HepG2 (cell line): Measurements from ENCODE around the gene PSMD5. TPM values are rescaled to one million over a fixed set of nuclear protein-coding genes. Genes with fewer than 3 reads are reported as not detected.

Experiments used
- ATAC-seq: fragments of 200-7000 bp; cut with Tn5 transposase; 3 replicates; pipeline ENCODE4 v1.9.1; 2020; ENCODE audit warnings: mild to moderate bottlenecking, moderate library complexity
- BruUV-seq: library from RNA; stranded (reverse); fragments of 400-500 nt; replicated peaks from 2 replicates; lab custom pipeline; 2021; lab: Mats Ljungman, UMichigan
- CTCF ChIA-PET: fragments of 300-600 bp; formaldehyde crosslinking; extraction: SDS; loops from one replicate; lab custom pipeline; 2021; ENCODE audit warnings: low total read pairs, inconsistent platforms, low intra/inter-chr PET ratio; lab: Yijun Ruan, JAX
- POLR2A ChIA-PET: fragments of 350-600 bp; sonication (Branson Sonifier 250); formaldehyde crosslinking; loops from one replicate; lab custom pipeline; 2020; ENCODE audit warnings: antibody characterized with exemption, inconsistent platforms; lab: Yijun Ruan, JAX
- DNase-seq: peaks from one replicate; pipeline ENCODE4 v3.0.0-alpha.2; 2015; ENCODE audit warnings: low spot score
- FAIRE-seq: peaks from 3 replicates; lab custom pipeline; 2011; peaks lifted over from hg19 to GRCh38; lab: Jason Lieb, UNC
- H2AFZ ChIP-seq: one replicate; pipeline ENCODE4 v1.6.1; 2011; ENCODE audit warnings: low read length, inconsistent platforms
- H3K27ac ChIP-seq: fragments of 300-600 bp; 3 replicates; pipeline ENCODE4 v1.8.0; 2011; ENCODE audit warnings: mixed run types, mild to moderate bottlenecking, mixed read lengths, low read length, inconsistent platforms; ENCODE audit not compliant: insufficient read depth; ENCODE audit errors: extremely low read length
- H3K27me3 ChIP-seq, 2 experiments: fragments of 200-600 bp in 1 of 2; 2 replicates in 1 of 2; 3 replicates in 1 of 2; pipeline versions ENCODE4 v1.6.0 to v1.8.0; 2011; ENCODE audit warnings: low read length in 2 of 2, mild to moderate bottlenecking in 2 of 2, moderate library complexity in 2 of 2, inconsistent platforms in 1 of 2; ENCODE audit not compliant: insufficient read depth in 2 of 2, control insufficient read depth in 1 of 2
- H3K36me3 ChIP-seq, 2 experiments: fragments of 200-600 bp in 1 of 2; replicated peaks in 1 of 2; 2 replicates in 1 of 2; 3 replicates in 1 of 2; pipeline versions ENCODE4 v1.5.1 to v1.8.0; 2011; ENCODE audit warnings: low read length in 2 of 2, inconsistent platforms in 1 of 2; ENCODE audit not compliant: insufficient read depth in 2 of 2, control insufficient read depth in 1 of 2
- H3K4me1 ChIP-seq: 2 replicates; pipeline ENCODE4 v1.5.1; 2012; ENCODE audit warnings: low read length, inconsistent platforms; ENCODE audit not compliant: insufficient read depth
- H3K4me2 ChIP-seq: 2 replicates; pipeline ENCODE4 v1.6.0; 2011; ENCODE audit warnings: low read depth, low read length, inconsistent platforms
- H3K4me3 ChIP-seq, 3 experiments: fragments of 200-600 bp in 1 of 3; sonication (generic), shearing (Covaris generic) in 1 of 3; replicated peaks in 1 of 3; 2 replicates each; pipeline ENCODE4 v1.5.1; 2011 to 2016; ENCODE audit warnings: low read length in 3 of 3, inconsistent platforms in 2 of 3, low read depth in 2 of 3, mild to moderate bottlenecking in 2 of 3, control low read depth in 1 of 3, mixed read lengths in 1 of 3; ENCODE audit not compliant: insufficient read depth in 1 of 3
- H3K79me2 ChIP-seq: one replicate; pipeline ENCODE4 v1.6.1; 2011; ENCODE audit warnings: low read length, inconsistent platforms; ENCODE audit not compliant: insufficient read depth
- H3K9ac ChIP-seq: 2 replicates; pipeline ENCODE4 v1.6.0; 2011; ENCODE audit warnings: mild to moderate bottlenecking, low read depth, low read length, inconsistent platforms; ENCODE audit not compliant: insufficient read depth
- H3K9me3 ChIP-seq: 2 replicates; pipeline ENCODE4 v1.5.1; 2012; ENCODE audit warnings: mild to moderate bottlenecking, low read length
- H4K20me1 ChIP-seq: 2 replicates; pipeline ENCODE4 v1.6.0; 2011; ENCODE audit warnings: inconsistent platforms, mild to moderate bottlenecking, low read length, moderate library complexity; ENCODE audit not compliant: insufficient read depth
- ATM ChIP-seq: fragments of 450-650 bp; IDR thresholded peaks from 2 replicates; pipeline ENCODE4 v1.7.1; 2017; ENCODE audit warnings: mild to moderate bottlenecking, borderline replicate concordance
- MAFK ChIP-seq, 2 experiments: IDR thresholded peaks in 1 of 2; conservative IDR thresholded peaks in 1 of 2; 2 replicates each; pipeline ENCODE4 v1.6.1; 2011; ENCODE audit warnings: improper control_type of control experiment in 2 of 2, low read length in 2 of 2
- MTERF4 ChIP-seq: sonication (generic); formaldehyde crosslinking; IDR thresholded peaks from 2 replicates; pipeline ENCODE4 v1.8.0; 2023; ENCODE audit warnings: mild to moderate bottlenecking, missing genetic modification reagents
- NR2F6 ChIP-seq, 2 experiments: IDR thresholded peaks; 2 replicates each; pipeline ENCODE4 v1.6.1; 2016; ENCODE audit warnings: antibody characterized with exemption in 1 of 2, mild to moderate bottlenecking in 1 of 2
- PITX1 ChIP-seq: sonication (generic); formaldehyde crosslinking; IDR thresholded peaks from 2 replicates; pipeline ENCODE4 v1.5.1; 2020; ENCODE audit warnings: mild to moderate bottlenecking, missing genetic modification reagents
- SKI ChIP-seq: fragments of 450-650 bp; IDR thresholded peaks from one replicate; pipeline ENCODE4 v1.6.1; 2018; ENCODE audit warnings: mild to moderate bottlenecking; ENCODE audit not compliant: partially characterized antibody
- SP4 ChIP-seq: sonication (generic); formaldehyde crosslinking; IDR thresholded peaks from 2 replicates; pipeline ENCODE4 v1.8.1; 2023; ENCODE audit warnings: mild to moderate bottlenecking, missing genetic modification reagents
- ZFP36L1 ChIP-seq: sonication (generic); formaldehyde crosslinking; IDR thresholded peaks from 2 replicates; pipeline ENCODE4 v1.8.0; 2022; ENCODE audit warnings: mild to moderate bottlenecking, missing genetic modification reagents, moderate library complexity
- ZNF3 ChIP-seq: IDR thresholded peaks from 2 replicates; pipeline ENCODE4 v1.7.0; 2017; ENCODE audit warnings: inconsistent platforms
- ZSCAN25 ChIP-seq: sonication (generic); formaldehyde crosslinking; IDR thresholded peaks from 2 replicates; pipeline ENCODE4 v1.8.0; 2022; ENCODE audit warnings: mild to moderate bottlenecking, missing genetic modification reagents
- WGBS: methylation state at CpG from one replicate; pipeline ENCODE4 v1.1.6; 2017; ENCODE audit warnings: low lambda C conversion rate; 5-methylcytosine and 5-hydroxymethylcytosine counted together
- in situ Hi-C: cut with HindIII; loops from 2 replicates; pipeline ENCODE4 v1.10.0; 2017; ENCODE audit warnings: low pct_unique_long_range_greater_than_20kb; ENCODE audit not compliant: extremely low pct_ligation_motif_present
- intact Hi-C: fragments of 100-400 bp; cut with micrococcal nuclease; formaldehyde crosslinking; loops from one replicate; pipeline ENCODE4 v1.10.0; 2022; ENCODE audit not compliant: unreplicated experiment
- polyA plus RNA-seq, 8 experiments: library from polyadenylated mRNA; depleted of rRNA in 3 of 8; stranded (reverse) in 7 of 8; unstranded in 1 of 8; fragments of >200 nt; fragmentation: Illumina TruSeq in 4 of 8; extraction: Trizol in 4 of 8; gene quantifications; 2 replicates each; pipeline versions ENCODE4 v1.2.1 to v1.2.3, GENCODE V29; 2011 to 2016; ENCODE audit warnings: low read depth in 4 of 8, missing spikeins in 1 of 8, mixed read lengths in 1 of 8; ENCODE audit not compliant: insufficient read depth in 1 of 8
- total RNA-seq, 5 experiments: library from RNA; depleted of rRNA; stranded (reverse); fragments of >200 nt; fragmentation: Illumina TruSeq; extraction: Trizol; gene quantifications; 2 replicates each; pipeline ENCODE4 v1.2.3, GENCODE V29; 2016; ENCODE audit warnings: low read depth in 1 of 5
- TF ChIP-seq, protein P1 (sequence below): sonication (generic); formaldehyde crosslinking; conservative IDR thresholded peaks from 2 replicates; pipeline ENCODE4 v1.8.0; 2022; ENCODE audit warnings: mild to moderate bottlenecking, moderate library complexity, missing genetic modification reagents

PSMD5 gene
- total and polyA plus RNA-seq, 2 of the 13 experiments (the other 11 are each of a cell fraction or from before 2014, with no cell fraction given) = 12.7 to 18.1 TPM

DNA sequence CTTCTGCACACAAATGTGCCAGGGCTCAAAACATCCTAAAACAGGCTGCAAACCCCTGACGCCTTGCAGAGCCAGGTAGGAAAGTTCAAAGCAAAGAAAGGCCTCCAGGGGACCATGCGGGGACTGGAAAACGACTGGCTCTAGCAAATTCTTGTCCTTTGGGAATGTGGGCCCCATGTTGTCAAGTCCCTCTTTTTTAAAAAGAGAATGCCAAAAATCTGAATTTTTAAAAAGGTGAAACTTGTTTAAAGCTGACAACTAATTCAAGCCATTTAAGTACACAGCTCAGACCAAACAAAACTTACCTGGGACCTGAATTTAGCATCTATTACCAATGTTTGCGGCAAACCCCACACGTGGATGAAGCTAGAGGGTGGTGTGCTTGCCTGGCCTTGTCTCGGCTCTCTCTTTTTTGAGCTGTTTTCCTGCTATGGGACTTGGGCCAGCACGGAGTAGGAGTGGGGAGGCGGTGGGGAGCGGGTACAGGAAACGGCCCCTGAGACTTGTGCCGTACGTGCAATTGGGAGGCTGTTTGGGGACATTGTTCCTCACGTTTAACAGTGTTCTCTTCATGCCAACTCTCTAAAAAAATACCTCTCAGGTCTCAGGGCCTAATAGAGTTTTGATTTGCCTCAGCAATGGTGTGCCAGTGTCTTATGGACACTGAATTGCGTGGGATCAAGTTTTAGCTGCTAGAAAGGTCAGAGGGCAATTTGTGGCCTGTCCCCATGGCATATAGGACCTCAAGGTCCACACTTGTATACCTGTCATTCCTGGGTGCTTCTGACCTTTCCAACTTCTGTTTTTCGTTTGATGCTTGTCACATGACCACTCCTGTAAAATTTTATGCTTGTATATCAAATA is 49.4 kb upstream of the PSMD5 start:
- Histone ChIP-seq H3K79me2 (no peaks in the 10 kb centered on the region), H3K9ac (no peak overlapping the region), H4K20me1 (no peaks in the 10 kb centered on the region), H3K4me1 (peaks cover 46% of the 10 kb centered on the region), H2AFZ (no peak overlapping the region), H3K9me3 (no peaks in the 10 kb centered on the region), H3K27ac (no peak overlapping the region), H3K4me2 (peak overlapping the region; percentile 18; the same call in 1 of the 2 replicates), H3K27me3 (peaks cover 3 to 14% of the 10 kb centered on the region in 2 experiments; a peak in 2 of 5 replicates), H3K4me3 (no peak overlapping the region), H3K36me3 (no peaks in the 10 kb centered on the region)
- DNase-seq (no peak), ATAC-seq (peak; percentile 12; the same call in 1 of the 3 replicates), FAIRE-seq (no peak)
- in situ Hi-C loops = no loop called here
- intact Hi-C loops = loop anchor here (5.0 kb wide), 1 partner anchor 35 kb away; the partner anchor contains the start of gene TRAF1
- 31% methylated on average over 15 of the region's 15 CpGs for WGBS
- TF ChIP-seq NR2F6 (IDR thresholded peaks at IDR 0.05) (0 out of 2 replicates have a peak, but pooled peaks have one; percentile 13), NR2F6 (CRISPR knock-in tag; IDR thresholded peaks at IDR 0.05) (no peak), SP4 (CRISPR knock-in tag) (no peak), ZSCAN25 (CRISPR knock-in tag) (no peak), ATM (no peak)
- POLR2A ChIA-PET = interaction anchor here (0.6 to 1.2 kb wide), 2 partner anchors 37 to 1288 kb away, joined by 3 to 5 read pairs; no protein-coding TSS in a partner anchor
- no TSS peak for BruUV-seq
- CTCF ChIA-PET = no interaction called here

DNA sequence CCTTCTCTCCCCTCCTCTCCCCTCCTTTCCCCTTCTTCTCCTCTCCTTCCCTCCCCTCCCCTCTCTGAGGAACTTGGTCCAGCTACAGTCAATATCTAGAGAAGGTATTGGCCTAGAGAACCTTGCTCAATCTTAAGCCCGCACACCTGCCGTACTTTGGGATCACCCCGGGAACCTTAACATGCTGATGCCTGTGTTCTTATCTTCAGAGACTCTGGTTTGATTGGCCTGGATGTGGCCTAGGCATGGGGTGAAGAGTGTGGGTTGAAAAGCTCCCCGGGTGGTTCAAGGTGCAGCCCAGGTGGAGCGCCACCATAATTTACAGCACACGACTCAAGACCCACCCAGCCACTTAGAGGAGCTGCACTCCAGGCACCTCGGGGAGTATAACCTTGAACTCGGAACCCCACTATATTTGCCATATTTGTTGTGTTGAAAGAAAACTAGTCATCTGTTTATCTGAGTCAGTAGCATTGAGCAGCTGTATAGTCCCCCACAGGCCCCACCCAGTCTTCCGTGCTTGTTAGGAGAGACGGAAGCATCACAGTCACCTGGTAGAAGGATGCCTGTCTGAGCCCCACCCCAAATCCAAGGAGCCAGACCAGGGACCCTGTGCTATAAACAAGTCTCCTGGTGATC is 48.6 kb upstream of the PSMD5 start:
- DNase-seq (no peak), FAIRE-seq (no peak), ATAC-seq (peak; percentile 48)
- H3K4me2 ChIP-seq = no peak overlapping the region; the same call in 1 of the 2 replicates
- no peaks in the 10 kb centered on the region for H3K79me2 ChIP-seq
- peaks cover 42% of the 10 kb centered on the region for H3K4me1 ChIP-seq
- no peak overlapping the region for H3K27ac ChIP-seq
- in situ Hi-C loops = no loop called here
- CTCF ChIA-PET = no interaction called here
- H3K4me3 ChIP-seq = no peak overlapping the region
- no peaks in the 10 kb centered on the region for H4K20me1 ChIP-seq
- H3K36me3 ChIP-seq = no peaks in the 10 kb centered on the region
- BruUV-seq = no TSS peak
- H3K9ac ChIP-seq = no peak overlapping the region
- H3K27me3 ChIP-seq = peaks cover 3 to 14% of the 10 kb centered on the region in 2 experiments; a peak in 2 of 5 replicates
- no peak overlapping the region for H2AFZ ChIP-seq
- 10% methylated on average over 10 of the region's 10 CpGs for WGBS
- POLR2A ChIA-PET = interaction anchor here (0.6 to 1.2 kb wide), 2 partner anchors 38 to 1289 kb away, joined by 3 to 5 read pairs; no protein-coding TSS in a partner anchor
- intact Hi-C loops = loop anchor here (5.0 kb wide), 1 partner anchor 36 kb away; the partner anchor contains the start of gene TRAF1
- no peaks in the 10 kb centered on the region for H3K9me3 ChIP-seq
- TF ChIP-seq MTERF4 (CRISPR knock-in tag) = no peak
- TF ChIP-seq MAFK (conservative IDR thresholded peaks at IDR 0.05 in 1 of 2, IDR thresholded peaks at IDR 0.05 in 1 of 2; ENCODE audit: low read length in 2 of 2) = no peak
- TF ChIP-seq, protein P1, sequence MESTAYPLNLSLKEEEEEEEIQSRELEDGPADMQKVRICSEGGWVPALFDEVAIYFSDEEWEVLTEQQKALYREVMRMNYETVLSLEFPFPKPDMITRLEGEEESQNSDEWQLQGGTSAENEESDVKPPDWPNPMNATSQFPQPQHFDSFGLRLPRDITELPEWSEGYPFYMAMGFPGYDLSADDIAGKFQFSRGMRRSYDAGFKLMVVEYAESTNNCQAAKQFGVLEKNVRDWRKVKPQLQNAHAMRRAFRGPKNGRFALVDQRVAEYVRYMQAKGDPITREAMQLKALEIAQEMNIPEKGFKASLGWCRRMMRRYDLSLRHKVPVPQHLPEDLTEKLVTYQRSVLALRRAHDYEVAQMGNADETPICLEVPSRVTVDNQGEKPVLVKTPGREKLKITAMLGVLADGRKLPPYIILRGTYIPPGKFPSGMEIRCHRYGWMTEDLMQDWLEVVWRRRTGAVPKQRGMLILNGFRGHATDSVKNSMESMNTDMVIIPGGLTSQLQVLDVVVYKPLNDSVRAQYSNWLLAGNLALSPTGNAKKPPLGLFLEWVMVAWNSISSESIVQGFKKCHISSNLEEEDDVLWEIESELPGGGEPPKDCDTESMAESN (CRISPR knock-in tag) = no peak
- TF ChIP-seq SKI = no peak
- no peak for TF ChIP-seq ZNF3 (CRISPR knock-in tag)
- no peak for TF ChIP-seq ZFP36L1
- TF ChIP-seq PITX1 (CRISPR knock-in tag) = no peak
